ENCODE results near the gene TTC23.

Gene TTC23

GRCh38 chr15:99187936-99188335 lies 61.4 kb downstream of the TTC23 start:
- DNase-seq: no peak

GRCh38 chr15:99185414-99186130 lies 63.8 kb downstream of the TTC23 start:
- DNase-seq: no peak

GRCh38 chr15:99182791-99183190 lies 66.6 kb downstream of the TTC23 start:
- no peak for DNase-seq

GRCh38 chr15:99181545-99181971 lies 67.8 kb downstream of the TTC23 start:
- no peak for DNase-seq

DNA sequence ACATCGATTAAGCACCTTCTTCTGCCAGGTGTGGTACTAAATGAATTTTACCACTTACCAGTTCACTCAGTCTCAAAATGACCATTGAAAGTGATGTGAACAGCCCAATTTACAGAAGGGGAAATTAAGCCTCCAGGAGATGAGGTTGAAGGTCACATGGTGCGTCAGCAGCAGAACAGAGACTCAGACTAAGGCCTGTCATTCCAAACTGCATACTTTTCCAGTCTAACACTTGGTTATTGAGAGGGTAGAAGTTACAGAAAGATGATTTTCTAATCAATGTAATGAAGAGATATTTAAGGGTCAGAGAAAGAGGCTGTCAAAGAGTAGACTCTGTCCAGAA lies 68.4 kb downstream of the TTC23 start:
- DNase-seq: no peak

DNA sequence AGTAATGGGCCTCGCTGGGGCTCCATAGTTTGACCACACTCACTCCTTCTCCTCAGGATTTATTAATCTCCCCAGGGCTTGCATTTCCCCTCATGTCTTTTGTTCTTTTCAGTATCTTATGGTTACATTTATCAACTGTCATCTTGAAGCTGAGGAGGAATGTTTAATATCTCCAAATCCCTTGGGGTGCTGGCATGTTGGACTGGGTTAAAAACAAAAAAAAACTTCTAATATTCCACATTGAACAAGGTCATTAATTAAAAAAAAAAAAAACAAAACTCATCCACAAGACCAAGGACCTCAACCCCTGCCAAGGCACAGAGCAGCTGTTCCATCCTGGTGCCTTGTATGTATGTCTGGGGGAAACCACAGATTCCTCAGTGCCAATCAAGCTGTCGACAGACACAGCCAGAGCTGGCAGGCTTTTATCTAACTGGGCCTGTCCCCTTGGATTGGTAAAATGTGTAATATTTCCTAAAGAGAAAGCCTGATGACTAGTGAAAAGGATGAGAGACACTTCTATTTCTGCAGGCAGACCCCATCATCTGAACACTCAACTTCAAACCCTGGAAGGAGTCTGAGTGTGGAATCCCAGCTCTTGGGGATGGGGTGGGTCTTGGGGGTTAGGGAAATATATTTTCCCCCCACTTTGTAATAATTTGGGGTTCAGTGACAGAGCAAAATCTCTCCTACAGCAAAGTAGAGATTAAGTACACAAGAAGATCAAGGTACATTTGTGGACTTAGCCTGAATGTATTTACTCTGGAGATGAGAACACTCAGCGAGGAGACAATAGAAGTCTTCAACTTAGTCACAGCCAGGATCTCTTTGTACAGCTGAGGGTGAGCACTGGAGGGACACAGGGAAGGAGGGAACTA lies 69.1 kb downstream of the TTC23 start:
- DNase-seq: no peak

GRCh38 chr15:99177679-99178078 lies 71.7 kb downstream of the TTC23 start:
- no peak for DNase-seq

GRCh38 chr15:99176757-99177156 lies 72.6 kb downstream of the TTC23 start:
- DNase-seq: no peak

GRCh38 chr15:99174567-99175395 lies 74.6 kb downstream of the TTC23 start:
- DNase-seq: no peak

DNA sequence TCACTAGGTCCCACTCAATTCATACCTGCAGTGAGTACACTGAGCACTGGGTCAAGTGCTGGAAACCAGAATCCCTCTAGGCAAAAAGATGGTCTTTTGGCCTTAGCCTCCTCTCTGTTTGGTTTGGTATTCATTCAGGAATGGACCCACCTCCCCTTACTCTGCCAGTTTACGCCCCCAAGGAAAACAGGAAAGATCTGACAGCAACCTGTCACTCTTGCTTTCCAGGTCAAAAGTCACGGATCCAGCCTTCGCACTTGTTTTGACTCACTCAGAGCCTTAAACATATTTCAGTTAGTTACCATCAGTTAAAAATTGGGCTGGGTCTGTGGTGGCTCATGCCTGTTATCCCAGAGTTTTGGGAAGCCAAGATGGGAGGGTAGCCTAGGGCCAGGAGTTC lies 76.4 kb downstream of the TTC23 start:
- DNase-seq: no peak

GRCh38 chr15:99172171-99172570 lies 77.2 kb downstream of the TTC23 start:
- no peak for DNase-seq

DNA sequence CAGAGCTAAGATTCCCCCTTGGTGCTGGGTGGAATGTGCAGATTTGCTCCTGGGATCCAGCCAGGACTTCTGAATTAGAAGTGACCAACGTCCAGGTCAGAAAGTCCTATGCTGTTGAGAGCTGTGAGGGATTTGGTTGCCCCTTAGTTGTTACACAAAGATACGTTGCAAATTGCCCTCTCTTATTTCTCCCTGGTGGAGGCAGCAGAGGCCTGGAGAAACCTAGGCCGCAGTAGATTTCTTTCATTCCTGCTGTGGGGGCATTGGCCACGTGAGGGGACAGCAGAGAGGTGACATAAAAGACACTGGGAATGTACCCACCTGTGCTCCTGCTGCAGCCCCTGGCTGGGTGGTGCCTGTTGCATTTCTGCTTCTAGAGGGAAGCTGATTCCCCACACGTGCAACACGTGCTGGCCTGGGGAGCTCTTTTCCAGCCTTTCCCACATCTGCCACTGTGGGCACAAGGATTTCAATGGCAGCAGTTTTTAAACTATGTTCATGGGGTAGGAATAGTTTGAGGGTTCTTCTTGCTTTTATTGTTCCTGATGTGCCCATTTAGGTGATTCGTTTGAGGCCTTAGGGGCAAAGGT lies 78.8 kb downstream of the TTC23 start:
- no peak for DNase-seq

- DNase-seq: no peak
Observed at GRCh38 chr15:99169769-99170311, 79.5 kb downstream of the TTC23 start.

DNA sequence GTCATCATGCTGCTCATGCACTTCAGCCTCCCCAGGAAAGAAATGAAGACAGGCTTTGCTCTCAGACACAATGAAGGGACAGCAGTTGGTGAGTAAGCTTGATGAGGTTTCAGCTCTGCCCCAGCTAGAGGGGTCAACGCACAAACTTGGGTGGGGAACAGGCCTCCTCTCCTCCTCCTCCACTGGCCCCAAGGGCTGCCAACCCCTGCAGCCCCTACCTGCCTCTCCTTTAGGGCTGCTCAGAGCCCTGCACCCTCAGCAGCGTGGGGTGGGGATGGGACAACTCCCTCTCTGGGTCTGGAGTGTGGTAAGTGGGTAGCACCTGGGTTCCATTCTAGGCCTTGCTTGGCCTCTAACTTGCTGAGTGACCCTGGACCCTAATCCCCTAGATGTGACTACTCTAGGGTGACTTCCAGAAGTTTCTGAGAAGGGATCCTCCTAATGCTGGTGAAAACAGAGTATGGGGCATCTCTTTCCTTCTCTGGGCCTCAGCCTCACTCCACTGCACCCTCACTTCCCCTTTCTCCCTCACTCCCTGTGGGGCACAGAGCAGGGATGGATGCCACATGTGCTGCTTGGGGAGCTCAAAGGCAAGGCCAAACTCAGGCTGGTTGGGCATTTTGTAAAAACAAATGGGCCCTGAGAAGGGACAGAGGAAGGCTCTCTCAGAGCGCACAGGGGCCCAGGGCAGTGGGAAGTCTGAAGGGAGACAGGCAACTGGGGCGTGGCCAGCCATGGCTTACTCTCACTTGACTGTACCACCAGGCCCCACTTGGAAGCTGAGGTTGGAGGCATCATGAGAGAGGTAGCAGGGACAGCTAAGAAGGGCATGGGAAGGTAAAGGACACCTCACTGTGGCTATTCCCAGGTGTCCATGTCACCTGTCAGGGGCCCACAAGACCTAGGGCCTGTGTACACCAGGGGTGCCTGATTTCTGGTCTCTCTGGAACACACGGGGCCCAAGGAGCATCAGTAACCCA lies 80.5 kb downstream of the TTC23 start:
- no peak for DNase-seq

- DNase-seq: no peak
Observed at GRCh38 chr15:99167640-99168039, 81.7 kb downstream of the TTC23 start.

DNA sequence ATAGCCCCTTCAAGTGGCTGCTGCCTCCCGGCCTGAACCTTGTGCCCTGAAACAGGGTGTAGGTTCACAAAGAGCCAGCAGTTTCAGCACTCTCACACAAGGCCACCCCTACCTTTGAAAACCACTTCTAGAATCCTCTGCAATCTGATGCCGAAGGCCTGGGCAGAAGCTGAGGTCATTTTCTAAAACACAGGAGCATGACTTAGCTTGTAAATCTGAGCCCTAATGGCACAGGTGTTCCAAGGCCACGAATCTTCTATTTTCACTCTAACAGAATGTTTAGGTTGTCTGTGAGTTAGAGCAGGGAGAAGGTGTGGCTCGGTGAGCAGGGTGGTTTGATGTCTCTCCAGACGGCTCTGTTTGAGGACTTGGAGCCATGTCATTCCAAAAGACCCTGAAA lies 82.2 kb downstream of the TTC23 start:
- no peak for DNase-seq

GRCh38 chr15:99165956-99166689 lies 83.3 kb downstream of the TTC23 start:
- no peak for DNase-seq

- no peak for DNase-seq
Observed at GRCh38 chr15:99165020-99165790, 84.2 kb downstream of the TTC23 start.

GRCh38 chr15:99164119-99164518 lies 85.3 kb downstream of the TTC23 start:
- DNase-seq: no peak

Data from NCI-H1105 (cell line).